K562 (cell line): ENCODE data around the gene TTC28. TPM values are rescaled to one million over a fixed set of nuclear protein-coding genes. Genes with fewer than 3 reads are reported as not detected.

Experiments
- ATAC-seq: fragments of 200-7000 bp; cut with Tn5 transposase; 3 replicates; pipeline ENCODE4 v1.9.1; 2020; ENCODE audit warnings: moderate library complexity
- BruUV-seq: library from RNA; stranded (reverse); fragments of 400-500 nt; replicated peaks from 2 replicates; lab custom pipeline; 2021; lab: Mats Ljungman, UMichigan
- CTCF ChIA-PET: fragments of 300-600 bp; formaldehyde crosslinking; extraction: SDS; loops from one replicate; lab custom pipeline; 2021; ENCODE audit warnings: low intra/inter-chr PET ratio; lab: Yijun Ruan, JAX
- POLR2A ChIA-PET: fragments of 300-600, 350-650 bp; sonication (Branson Sonifier 250); formaldehyde crosslinking; extraction: SDS; loops from one replicate; lab custom pipeline; 2021; ENCODE audit warnings: antibody characterized with exemption, inconsistent platforms; lab: Yijun Ruan, JAX
- DNase-seq, 4 experiments: peaks; one replicate each; pipeline versions ENCODE4 v3.0.0 to v3.0.0-alpha.2; 2011 to 2018; ENCODE audit warnings: low spot score in 3 of 4, mixed read lengths in 3 of 4; ENCODE audit errors: extremely low read depth in 1 of 4
- FAIRE-seq: peaks from 2 replicates; lab custom pipeline; 2011; peaks lifted over from hg19 to GRCh38; lab: Jason Lieb, UNC
- H2AFZ ChIP-seq: 2 replicates; pipeline ENCODE4 v1.6.0; 2011; ENCODE audit warnings: low read depth, low read length, control low read depth, inconsistent platforms
- H3K27ac ChIP-seq: fragments of 200-600 bp; 3 replicates; pipeline ENCODE4 v1.8.0; 2011; ENCODE audit warnings: low read depth, mild to moderate bottlenecking, control low read depth, inconsistent platforms, low read length, moderate library complexity, mixed read lengths; ENCODE audit errors: extremely low read depth
- H3K27me3 ChIP-seq, 2 experiments: fragments of 300-600 bp in 1 of 2; 2 replicates in 1 of 2; 3 replicates in 1 of 2; pipeline versions ENCODE4 v1.6.0 to v1.8.0; 2011; ENCODE audit warnings: inconsistent platforms in 2 of 2, low read length in 2 of 2, mild to moderate bottlenecking in 1 of 2, mixed read lengths in 1 of 2, moderate library complexity in 1 of 2; ENCODE audit not compliant: control insufficient read depth in 2 of 2, insufficient read depth in 2 of 2
- H3K36me3 ChIP-seq: fragments of 300-600 bp; 3 replicates; pipeline ENCODE4 v1.8.0; 2011; ENCODE audit warnings: mild to moderate bottlenecking, low read length, inconsistent platforms; ENCODE audit not compliant: control insufficient read depth, insufficient read depth
- H3K4me1 ChIP-seq, 2 experiments: fragments of 200-600 bp in 1 of 2; replicated peaks in 1 of 2; 2 replicates in 1 of 2; 3 replicates in 1 of 2; pipeline versions ENCODE4 v1.5.1 to v1.8.0; 2011; ENCODE audit warnings: inconsistent platforms in 2 of 2, low read length in 2 of 2, mild to moderate bottlenecking in 1 of 2, mixed read lengths in 1 of 2, moderate library complexity in 1 of 2; ENCODE audit not compliant: control insufficient read depth in 2 of 2, insufficient read depth in 2 of 2
- H3K4me2 ChIP-seq: 2 replicates; pipeline ENCODE4 v1.6.1; 2011; ENCODE audit warnings: low read length, control low read depth, inconsistent platforms, mixed read lengths; ENCODE audit not compliant: insufficient read depth
- H3K4me3 ChIP-seq: fragments of 200-600 bp; sonication (generic), shearing (Covaris generic); 2 replicates; pipeline ENCODE4 v1.5.1; 2016; ENCODE audit warnings: control low read depth, inconsistent platforms
- H3K79me2 ChIP-seq: fragments of 200-600 bp; 3 replicates; pipeline ENCODE4 v1.8.0; 2011; ENCODE audit warnings: low read length, inconsistent platforms; ENCODE audit not compliant: control insufficient read depth, insufficient read depth
- H3K9ac ChIP-seq, 2 experiments: 2 replicates each; pipeline versions ENCODE4 v1.6.0 to v1.6.1; 2011; ENCODE audit warnings: low read depth in 2 of 2, low read length in 2 of 2, control low read depth in 1 of 2, inconsistent platforms in 1 of 2, mild to moderate bottlenecking in 1 of 2, mixed read lengths in 1 of 2; ENCODE audit not compliant: insufficient read depth in 1 of 2
- H3K9me1 ChIP-seq: one replicate; pipeline ENCODE4 v1.6.0; 2011; ENCODE audit warnings: inconsistent platforms, mild to moderate bottlenecking, low read length, moderate library complexity; ENCODE audit not compliant: control insufficient read depth, insufficient read depth
- H3K9me3 ChIP-seq: replicated peaks from 2 replicates; pipeline ENCODE4 v1.5.1; 2011; ENCODE audit warnings: low read depth, low read length, inconsistent platforms; ENCODE audit not compliant: control insufficient read depth, insufficient read depth
- H4K20me1 ChIP-seq: replicated peaks from 2 replicates; pipeline ENCODE4 v1.6.1; 2011; ENCODE audit warnings: low read length, inconsistent platforms, mixed read lengths; ENCODE audit not compliant: control insufficient read depth, insufficient read depth
- EP400 ChIP-seq: fragments of 450-650 bp; IDR thresholded peaks from 2 replicates; pipeline ENCODE4 v1.6.1; 2017; ENCODE audit warnings: antibody characterized with exemption, mild to moderate bottlenecking, moderate library complexity
- GABPB1 ChIP-seq: sonication (generic); formaldehyde crosslinking; IDR thresholded peaks from 2 replicates; pipeline ENCODE4 v1.8.0; 2022; ENCODE audit warnings: mild to moderate bottlenecking, missing genetic modification reagents
- GTF2E2 ChIP-seq: fragments of 200-800 bp; sonication (Bioruptor generic); IDR thresholded peaks from 2 replicates; pipeline ENCODE4 v1.6.1; 2016; ENCODE audit warnings: missing genetic modification characterization, missing compliant biosample characterization
- JUN ChIP-seq, 2 experiments: sonication (generic) in 1 of 2; formaldehyde crosslinking in 1 of 2; IDR thresholded peaks; 2 replicates each; pipeline versions ENCODE4 v1.6.1 to v1.8.0; 2012 to 2022; ENCODE audit warnings: borderline replicate concordance in 2 of 2, mild to moderate bottlenecking in 2 of 2, improper control_type of control experiment in 1 of 2, low read depth in 1 of 2, low read length in 1 of 2, missing genetic modification reagents in 1 of 2
- KDM5B ChIP-seq: fragments of 200-600 bp; sonication (generic); IDR thresholded peaks from 2 replicates; pipeline ENCODE4 v1.6.1; 2012; ENCODE audit warnings: low read depth, mild to moderate bottlenecking, moderate library complexity, low read length, control low read depth, inconsistent platforms; ENCODE audit not compliant: insufficient replicate concordance
- LEF1 ChIP-seq: fragments of 450-650 bp; IDR thresholded peaks from 2 replicates; pipeline ENCODE4 v1.6.1; 2016; ENCODE audit warnings: mild to moderate bottlenecking
- SMAD2 ChIP-seq: fragments of 150-350 bp; IDR thresholded peaks from 2 replicates; pipeline ENCODE4 v1.6.1; 2014; ENCODE audit warnings: low read depth, mild to moderate bottlenecking, low read length
- SMARCA5 ChIP-seq: fragments of 450-650 bp; IDR thresholded peaks from 2 replicates; pipeline ENCODE4 v1.6.1; 2016
- ZFP30 ChIP-seq: fragments of 250-450 bp; sonication (Bioruptor Pico); IDR thresholded peaks from 2 replicates; pipeline ENCODE4 v1.8.0; 2022; ENCODE audit warnings: moderate library complexity, mild to moderate bottlenecking, inconsistent platforms, borderline replicate concordance
- WGBS: fragments of 100-300 bp; shearing (Covaris generic); methylation state at CpG from one replicate; pipeline ENCODE4 v1.1.6; 2016; ENCODE audit warnings: low coverage, mixed read lengths; ENCODE audit not compliant: insufficient coverage; ENCODE audit errors: missing lambda C conversion rate; 5-methylcytosine and 5-hydroxymethylcytosine counted together
- in situ Hi-C: fragments of 300-500 bp; cut with MboI; formaldehyde crosslinking; loops from 4 replicates; pipeline ENCODE4 v1.15.0; 2018; ENCODE audit warnings: inconsistent platforms, mixed read lengths
- intact Hi-C: fragments of 100-400 bp; cut with micrococcal nuclease; formaldehyde crosslinking; loops from 2 replicates; pipeline ENCODE4 v1.14.2; 2022
- polyA plus RNA-seq, 8 experiments: library from polyadenylated mRNA; depleted of rRNA in 4 of 8; stranded (reverse) in 5 of 8; unstranded in 3 of 8; fragments of >200 nt; fragmentation: Nextera tagmentation in 2 of 8; fragmentation: Illumina TruSeq in 1 of 8; extraction: Ambion mirVana in 2 of 8; extraction: Trizol in 1 of 8; gene quantifications; 2 replicates each; pipeline versions ENCODE4 v1.2.1 to v1.2.3, GENCODE V29; 2011 to 2014; ENCODE audit warnings: inconsistent platforms in 1 of 8, missing spikeins in 1 of 8
- total RNA-seq, 7 experiments: library from RNA; depleted of rRNA in 6 of 7; stranded (reverse); fragments of >200 nt in 6 of 7; fragmentation: Illumina TruSeq in 2 of 7; extraction: Trizol in 2 of 7; gene quantifications; 2 replicates each; pipeline versions ENCODE4 v1.2.1 to v1.2.3, GENCODE V29; 2011 to 2021; ENCODE audit warnings: low replicate concordance in 1 of 7
- TF ChIP-seq, protein P1 (sequence below), 2 experiments: fragments of 450-650 bp; conservative IDR thresholded peaks; 2 replicates each; pipeline ENCODE4 v1.6.1; 2017; ENCODE audit warnings: mild to moderate bottlenecking in 2 of 2, moderate library complexity in 2 of 2

Gene TTC28
- total and polyA plus RNA-seq, 9 of the 15 experiments (the other 6 are each of a cell fraction or from before 2014, with no cell fraction given) = 0.22 to 10.7 (median 3.1) TPM

DNA sequence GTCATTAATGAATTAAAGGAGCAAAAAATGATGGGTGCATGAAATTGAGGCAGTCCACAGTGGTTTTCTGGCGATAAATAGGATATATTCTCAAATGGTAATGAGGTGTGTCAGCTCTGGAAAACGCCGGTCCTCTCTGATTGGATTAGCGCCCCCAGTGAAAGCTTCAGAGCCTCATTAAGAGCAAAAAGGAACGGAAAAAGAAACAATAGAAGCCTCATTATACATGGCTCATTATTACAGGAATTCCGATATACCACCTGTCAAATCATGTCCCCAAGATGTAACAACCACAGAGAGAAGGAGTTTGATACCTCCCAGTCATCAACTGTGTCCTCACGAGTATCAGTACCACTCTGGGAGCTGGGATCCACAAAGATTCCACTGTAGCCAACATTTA, 584.9 kb downstream of the TTC28 start:
- no peaks in the 10 kb centered on the region for H3K9me1 ChIP-seq
- H3K4me2 ChIP-seq = no peak overlapping the region
- no peaks in the 10 kb centered on the region for H4K20me1 ChIP-seq
- intact Hi-C loops = no loop called here
- FAIRE-seq (no peak), DNase-seq (no peak), ATAC-seq (no peak)
- H3K79me2 ChIP-seq = no peaks in the 10 kb centered on the region
- no peaks in the 10 kb centered on the region for H3K4me1 ChIP-seq
- no peak overlapping the region for H3K9ac ChIP-seq
- no peaks in the 10 kb centered on the region for H3K9me3 ChIP-seq
- ChIA-PET CTCF (no interaction called here), POLR2A (interaction anchor here (0.7 kb wide), 1 partner anchor 15 kb away, joined by 4 read pairs; no protein-coding TSS in a partner anchor)
- H3K4me3 ChIP-seq = no peak overlapping the region
- 54% methylated on average over 6 of the region's 7 CpGs for WGBS
- in situ Hi-C loops = no loop called here
- no peaks in the 10 kb centered on the region for H3K36me3 ChIP-seq
- TF ChIP-seq LEF1 = no peak
- TF ChIP-seq ZFP30 (CRISPR knock-in tag) = no peak
- TF ChIP-seq SMAD2 = no peak
- TF ChIP-seq GTF2E2 (tag) = no peak
- no peak for TF ChIP-seq JUN (IDR thresholded peaks at IDR 0.05; ENCODE audit: borderline replicate concordance, low read depth, low read length)
- no peak for TF ChIP-seq JUN (CRISPR knock-in tag; IDR thresholded peaks at IDR 0.05; ENCODE audit: borderline replicate concordance)
- no peak for TF ChIP-seq SMARCA5
- no peak for TF ChIP-seq GABPB1
- TF ChIP-seq EP400 = no peak
- TF ChIP-seq, protein P1, sequence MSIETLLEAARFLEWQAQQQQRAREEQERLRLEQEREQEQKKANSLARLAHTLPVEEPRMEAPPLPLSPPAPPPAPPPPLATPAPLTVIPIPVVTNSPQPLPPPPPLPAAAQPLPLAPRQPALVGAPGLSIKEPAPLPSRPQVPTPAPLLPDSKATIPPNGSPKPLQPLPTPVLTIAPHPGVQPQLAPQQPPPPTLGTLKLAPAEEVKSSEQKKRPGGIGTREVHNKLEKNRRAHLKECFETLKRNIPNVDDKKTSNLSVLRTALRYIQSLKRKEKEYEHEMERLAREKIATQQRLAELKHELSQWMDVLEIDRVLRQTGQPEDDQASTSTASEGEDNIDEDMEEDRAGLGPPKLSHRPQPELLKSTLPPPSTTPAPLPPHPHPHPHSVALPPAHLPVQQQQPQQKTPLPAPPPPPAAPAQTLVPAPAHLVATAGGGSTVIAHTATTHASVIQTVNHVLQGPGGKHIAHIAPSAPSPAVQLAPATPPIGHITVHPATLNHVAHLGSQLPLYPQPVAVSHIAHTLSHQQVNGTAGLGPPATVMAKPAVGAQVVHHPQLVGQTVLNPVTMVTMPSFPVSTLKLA (conservative IDR thresholded peaks at IDR 0.05) = no peak
- no peak for TF ChIP-seq KDM5B
- no peaks in the 10 kb centered on the region for H3K27me3 ChIP-seq
- BruUV-seq = no TSS peak
- no peak overlapping the region for H3K27ac ChIP-seq
- no peak overlapping the region for H2AFZ ChIP-seq
